Neural progenitor cell (in vitro differentiated cells): Measurements from ENCODE around the gene GABARAP. TPM values are rescaled to one million over a fixed set of nuclear protein-coding genes. Genes with fewer than 3 reads are reported as not detected.
A peak's percentile ranks its signal among the peaks of the same experiment; 100 is the strongest.

Source experiments
- DNase-seq: peaks from one replicate; pipeline ENCODE4 v3.0.0-alpha.2; 2016; ENCODE audit warnings: low spot score
- H2AFZ ChIP-seq: fragments of 200-600 bp; sonication (generic); replicated peaks from 2 replicates; pipeline ENCODE4 v1.6.1; 2016; ENCODE audit warnings: antibody characterized with exemption
- H3F3A ChIP-seq: fragments of 200-600 bp; sonication (generic); 2 replicates; pipeline ENCODE4 v1.6.1; 2016; ENCODE audit warnings: antibody characterized with exemption, low read depth
- H3K27ac ChIP-seq: fragments of 200-600 bp; sonication (generic); 2 replicates; pipeline ENCODE4 v1.5.1; 2016; ENCODE audit warnings: mild to moderate bottlenecking
- H3K27me3 ChIP-seq: fragments of 200-600 bp; sonication (generic); 2 replicates; pipeline ENCODE4 v1.6.1; 2016; ENCODE audit warnings: mild to moderate bottlenecking, moderate library complexity
- H3K36me3 ChIP-seq: fragments of 200-600 bp; sonication (generic); 2 replicates; pipeline ENCODE4 v1.5.1; 2016
- H3K4me1 ChIP-seq: fragments of 200-600 bp; sonication (generic); 2 replicates; pipeline ENCODE4 v1.6.1; 2016; ENCODE audit warnings: mixed run types
- H3K4me2 ChIP-seq: fragments of 200-600 bp; sonication (generic); 2 replicates; pipeline ENCODE4 v1.6.1; 2016
- H3K4me3 ChIP-seq: fragments of 200-600 bp; sonication (generic); 2 replicates; pipeline ENCODE4 v1.5.1; 2016
- H3K79me2 ChIP-seq: fragments of 200-600 bp; sonication (generic); 2 replicates; pipeline ENCODE4 v1.6.1; 2016; ENCODE audit warnings: low read depth
- H3K9ac ChIP-seq: fragments of 200-600 bp; sonication (generic); 2 replicates; pipeline ENCODE4 v1.6.1; 2016
- H3K9me3 ChIP-seq: fragments of 200-600 bp; sonication (generic); 2 replicates; pipeline ENCODE4 v1.5.1; 2016; ENCODE audit warnings: low read depth
- H4K20me1 ChIP-seq: fragments of 200-600 bp; sonication (generic); 2 replicates; pipeline ENCODE4 v1.6.1; 2016; ENCODE audit warnings: low read depth
- H3K27ac Mint-ChIP-seq: 3 replicates; pipeline ENCODE4 v1.8.0; 2021; ENCODE audit warnings: mixed read lengths
- H3K27me3 Mint-ChIP-seq: 2 replicates; pipeline ENCODE4 v1.8.0; 2022; ENCODE audit warnings: low read depth, mild to moderate bottlenecking, inconsistent platforms, moderate library complexity, mixed read lengths; ENCODE audit not compliant: insufficient read depth
- H3K36me3 Mint-ChIP-seq: 3 replicates; pipeline ENCODE4 v1.8.0; 2021; ENCODE audit warnings: mixed read lengths
- H3K4me1 Mint-ChIP-seq: 3 replicates; pipeline ENCODE4 v1.8.0; 2021; ENCODE audit warnings: mixed read lengths
- H3K4me3 Mint-ChIP-seq: 3 replicates; pipeline ENCODE4 v1.8.0; 2021; ENCODE audit warnings: mild to moderate bottlenecking, moderate library complexity, mixed read lengths
- H3K9me3 Mint-ChIP-seq: 3 replicates; pipeline ENCODE4 v1.8.0; 2020; ENCODE audit warnings: mixed read lengths
- EZH2 ChIP-seq: fragments of 200-600 bp; sonication (generic); IDR thresholded peaks from 2 replicates; pipeline ENCODE4 v1.6.1; 2017; ENCODE audit warnings: antibody characterized with exemption, mild to moderate bottlenecking, moderate library complexity
- EZH2phosphoT487 ChIP-seq: fragments of 200-600 bp; sonication (generic); IDR thresholded peaks from 2 replicates; pipeline ENCODE4 v1.6.1; 2017; ENCODE audit warnings: antibody characterized with exemption
- total RNA-seq: library from RNA; depleted of rRNA; stranded (reverse); fragments of >200 nt; gene quantifications from 2 replicates; pipeline ENCODE4 v1.2.3, GENCODE V29; 2015; ENCODE audit warnings: low replicate concordance
- TF ChIP-seq, protein P1 (sequence below): fragments of 200-600 bp; sonication (generic); IDR thresholded peaks from 2 replicates; pipeline ENCODE4 v1.5.1; 2017; ENCODE audit warnings: antibody characterized with exemption, mild to moderate bottlenecking

Gene GABARAP
- total RNA-seq, 1 donor from 2014 or later: 225 TPM

DNA sequence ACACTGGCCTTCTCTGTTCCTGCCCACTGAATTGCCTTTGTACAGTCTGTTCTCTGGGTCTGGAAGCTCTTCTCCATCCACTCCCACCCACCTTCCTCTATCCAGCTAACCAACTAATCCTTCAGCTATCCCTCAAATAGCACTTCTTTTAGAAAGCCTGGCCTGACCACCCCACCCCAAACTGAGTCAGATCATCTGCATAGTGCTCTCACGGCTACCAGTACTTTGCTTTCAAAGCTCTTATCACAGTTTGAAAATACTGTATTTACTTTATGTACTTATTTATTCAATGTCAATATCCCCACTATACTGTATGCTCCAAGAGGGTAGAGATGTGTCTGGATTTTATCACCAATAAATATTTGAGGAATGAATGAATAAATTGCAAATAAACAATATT, 24.5 kb upstream of the GABARAP start:
- no peak for DNase-seq
- H3K4me1 ChIP-seq: peaks cover 14% of the 10 kb centered on the region
- H3K4me3 ChIP-seq: no peak overlapping the region
- H3K27me3 ChIP-seq: peaks cover 28% of the 10 kb centered on the region
- peaks cover 19% of the 10 kb centered on the region for H3F3A ChIP-seq
- peak overlapping the region; percentile 12 for H3K27ac Mint-ChIP-seq
- no peak overlapping the region for H2AFZ ChIP-seq
- H3K36me3 Mint-ChIP-seq: no peaks in the 10 kb centered on the region
- H3K4me1 Mint-ChIP-seq: peaks cover 8% of the 10 kb centered on the region
- peak overlapping the region; percentile 5 for H3K4me3 Mint-ChIP-seq
- no peak for TF ChIP-seq EZH2phosphoT487
- TF ChIP-seq EZH2: no peak
- TF ChIP-seq, protein P1, sequence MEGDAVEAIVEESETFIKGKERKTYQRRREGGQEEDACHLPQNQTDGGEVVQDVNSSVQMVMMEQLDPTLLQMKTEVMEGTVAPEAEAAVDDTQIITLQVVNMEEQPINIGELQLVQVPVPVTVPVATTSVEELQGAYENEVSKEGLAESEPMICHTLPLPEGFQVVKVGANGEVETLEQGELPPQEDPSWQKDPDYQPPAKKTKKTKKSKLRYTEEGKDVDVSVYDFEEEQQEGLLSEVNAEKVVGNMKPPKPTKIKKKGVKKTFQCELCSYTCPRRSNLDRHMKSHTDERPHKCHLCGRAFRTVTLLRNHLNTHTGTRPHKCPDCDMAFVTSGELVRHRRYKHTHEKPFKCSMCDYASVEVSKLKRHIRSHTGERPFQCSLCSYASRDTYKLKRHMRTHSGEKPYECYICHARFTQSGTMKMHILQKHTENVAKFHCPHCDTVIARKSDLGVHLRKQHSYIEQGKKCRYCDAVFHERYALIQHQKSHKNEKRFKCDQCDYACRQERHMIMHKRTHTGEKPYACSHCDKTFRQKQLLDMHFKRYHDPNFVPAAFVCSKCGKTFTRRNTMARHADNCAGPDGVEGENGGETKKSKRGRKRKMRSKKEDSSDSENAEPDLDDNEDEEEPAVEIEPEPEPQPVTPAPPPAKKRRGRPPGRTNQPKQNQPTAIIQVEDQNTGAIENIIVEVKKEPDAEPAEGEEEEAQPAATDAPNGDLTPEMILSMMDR: no peak
- H3K4me2 ChIP-seq: no peak overlapping the region
- peaks cover 32% of the 10 kb centered on the region for H3K27me3 Mint-ChIP-seq
- H4K20me1 ChIP-seq: no peaks in the 10 kb centered on the region
- H3K9me3 Mint-ChIP-seq: no peaks in the 10 kb centered on the region
- no peaks in the 10 kb centered on the region for H3K36me3 ChIP-seq
- no peaks in the 10 kb centered on the region for H3K79me2 ChIP-seq
- H3K9ac ChIP-seq: no peak overlapping the region
- H3K9me3 ChIP-seq: no peaks in the 10 kb centered on the region
- H3K27ac ChIP-seq: no peak overlapping the region

DNA sequence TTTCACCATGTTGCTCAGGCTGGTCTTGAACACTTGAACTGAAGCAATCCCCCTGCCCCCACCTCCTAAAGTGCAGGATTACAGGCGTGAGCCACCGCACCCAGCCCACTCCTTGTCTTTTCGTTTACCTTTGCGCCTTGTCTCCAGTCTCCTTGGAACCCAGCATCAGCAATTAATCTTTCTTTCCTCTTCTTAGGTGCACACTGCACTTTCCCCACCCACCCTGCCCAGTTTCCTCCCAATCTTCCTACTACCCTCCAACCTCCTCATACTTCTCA, 21.5 kb upstream of the GABARAP start:
- peaks cover 32% of the 10 kb centered on the region for H3F3A ChIP-seq
- peaks cover 14% of the 10 kb centered on the region for H3K4me1 ChIP-seq
- no peaks in the 10 kb centered on the region for H3K36me3 ChIP-seq
- H3K27ac ChIP-seq: no peak overlapping the region
- H3K4me2 ChIP-seq: peak overlapping the region; percentile 79
- H3K4me3 ChIP-seq: peak overlapping the region; percentile 40
- Mint-ChIP-seq H3K4me1 (peaks cover 8% of the 10 kb centered on the region), H3K9me3 (no peaks in the 10 kb centered on the region), H3K27ac (no peak overlapping the region), H3K36me3 (peaks cover 8% of the 10 kb centered on the region), H3K4me3 (no peak overlapping the region), H3K27me3 (peaks cover 54% of the 10 kb centered on the region)
- peak overlapping the region; percentile 86 for H2AFZ ChIP-seq
- H3K9me3 ChIP-seq: no peaks in the 10 kb centered on the region
- peaks cover 49% of the 10 kb centered on the region for H3K27me3 ChIP-seq
- no peak for DNase-seq
- H3K9ac ChIP-seq: no peak overlapping the region
- no peak for TF ChIP-seq EZH2
- TF ChIP-seq EZH2phosphoT487: no peak
- TF ChIP-seq, protein P1: no peak
- peaks cover 11% of the 10 kb centered on the region for H4K20me1 ChIP-seq
- no peaks in the 10 kb centered on the region for H3K79me2 ChIP-seq

DNA sequence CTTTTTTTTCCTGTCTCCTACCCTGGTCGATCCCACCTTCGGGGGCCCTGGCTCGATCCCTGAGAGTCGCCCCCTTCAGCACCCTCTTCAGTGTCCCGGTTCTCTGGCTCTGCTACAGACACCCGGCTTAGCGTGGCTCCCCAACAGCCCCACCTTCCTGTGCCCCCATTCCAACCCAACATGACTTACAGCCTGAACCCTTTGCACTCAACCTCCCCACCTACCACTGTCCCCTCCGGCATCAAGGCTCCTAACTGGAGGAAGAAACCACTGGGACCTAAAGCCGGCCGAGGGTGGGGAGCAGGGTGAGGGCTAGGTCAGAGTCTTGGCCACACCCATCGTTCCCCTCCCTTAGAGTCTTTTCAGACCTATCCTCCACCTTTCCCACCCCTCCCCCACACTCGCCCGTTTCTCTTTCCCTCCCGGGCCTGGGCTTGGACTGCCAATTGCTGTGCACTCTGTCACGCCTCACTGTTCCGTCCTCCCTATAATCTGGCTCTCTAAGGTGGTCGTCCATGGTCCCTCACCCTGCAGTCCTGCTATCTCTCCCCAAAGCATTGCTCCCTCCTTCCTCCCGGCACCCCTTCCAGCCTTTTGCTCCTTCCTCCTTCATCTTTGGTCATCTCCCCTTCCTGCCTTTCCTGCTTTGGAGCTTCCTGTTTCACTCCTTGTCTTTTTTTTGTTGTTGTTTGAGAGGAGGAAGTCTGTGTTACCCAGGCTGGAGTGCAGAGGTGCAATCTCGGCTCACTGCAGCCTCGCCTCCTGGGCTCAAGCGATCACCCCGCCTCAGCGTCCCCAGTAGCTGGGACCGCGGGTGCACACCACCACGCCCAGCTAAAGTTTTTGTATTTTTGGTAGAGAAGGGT, 20.9 kb upstream of the GABARAP start:
- peak overlapping the region; percentile 79 for H3K4me2 ChIP-seq
- peaks cover 32% of the 10 kb centered on the region for H3F3A ChIP-seq
- Mint-ChIP-seq H3K27me3 (peaks cover 51% of the 10 kb centered on the region), H3K36me3 (peaks cover 13% of the 10 kb centered on the region), H3K9me3 (no peaks in the 10 kb centered on the region), H3K4me1 (peaks cover 8% of the 10 kb centered on the region), H3K4me3 (peak overlapping the region; percentile 28), H3K27ac (no peak overlapping the region)
- peak overlapping the region; percentile 40 for H3K4me3 ChIP-seq
- H3K27me3 ChIP-seq: peaks cover 49% of the 10 kb centered on the region
- peak; percentile 55 for DNase-seq
- H3K4me1 ChIP-seq: peaks cover 14% of the 10 kb centered on the region
- TF ChIP-seq, protein P1: no peak
- no peak for TF ChIP-seq EZH2
- TF ChIP-seq EZH2phosphoT487: no peak
- peaks cover 11% of the 10 kb centered on the region for H4K20me1 ChIP-seq
- H3K9ac ChIP-seq: no peak overlapping the region
- H3K9me3 ChIP-seq: no peaks in the 10 kb centered on the region
- no peaks in the 10 kb centered on the region for H3K36me3 ChIP-seq
- H3K79me2 ChIP-seq: no peaks in the 10 kb centered on the region
- no peak overlapping the region for H3K27ac ChIP-seq
- peak overlapping the region; percentile 86 for H2AFZ ChIP-seq
